GM12874 (cell line): Measurements from ENCODE around the gene SRPK2.

Source experiments
- CTCF ChIP-seq: IDR thresholded peaks from 2 replicates; pipeline ENCODE4 v1.5.1; 2011; ENCODE audit warnings: low read depth, mild to moderate bottlenecking, control low read depth, low read length, moderate library complexity; ENCODE audit not compliant: insufficient read depth

SRPK2 gene

DNA sequence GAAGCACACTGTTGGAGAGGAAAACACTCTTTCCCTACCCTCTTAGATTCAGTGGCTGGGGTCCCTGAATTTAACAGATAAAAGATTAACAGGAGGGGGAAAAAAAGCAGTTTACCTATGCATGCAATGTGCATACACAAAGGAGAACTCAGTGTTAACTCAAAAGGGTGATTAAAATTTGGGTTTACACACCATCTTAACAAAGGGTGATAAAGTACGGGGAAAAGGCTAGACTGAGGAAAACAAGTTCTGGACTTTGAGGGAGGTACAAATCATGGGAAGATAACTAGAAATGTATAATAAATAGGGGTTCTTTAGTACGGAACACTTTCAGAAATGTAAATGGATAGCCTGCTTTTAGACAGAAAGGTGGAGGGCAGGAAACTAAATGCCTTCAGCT, 83.1 kb downstream of the SRPK2 start:
- TF ChIP-seq CTCF: no peak

DNA sequence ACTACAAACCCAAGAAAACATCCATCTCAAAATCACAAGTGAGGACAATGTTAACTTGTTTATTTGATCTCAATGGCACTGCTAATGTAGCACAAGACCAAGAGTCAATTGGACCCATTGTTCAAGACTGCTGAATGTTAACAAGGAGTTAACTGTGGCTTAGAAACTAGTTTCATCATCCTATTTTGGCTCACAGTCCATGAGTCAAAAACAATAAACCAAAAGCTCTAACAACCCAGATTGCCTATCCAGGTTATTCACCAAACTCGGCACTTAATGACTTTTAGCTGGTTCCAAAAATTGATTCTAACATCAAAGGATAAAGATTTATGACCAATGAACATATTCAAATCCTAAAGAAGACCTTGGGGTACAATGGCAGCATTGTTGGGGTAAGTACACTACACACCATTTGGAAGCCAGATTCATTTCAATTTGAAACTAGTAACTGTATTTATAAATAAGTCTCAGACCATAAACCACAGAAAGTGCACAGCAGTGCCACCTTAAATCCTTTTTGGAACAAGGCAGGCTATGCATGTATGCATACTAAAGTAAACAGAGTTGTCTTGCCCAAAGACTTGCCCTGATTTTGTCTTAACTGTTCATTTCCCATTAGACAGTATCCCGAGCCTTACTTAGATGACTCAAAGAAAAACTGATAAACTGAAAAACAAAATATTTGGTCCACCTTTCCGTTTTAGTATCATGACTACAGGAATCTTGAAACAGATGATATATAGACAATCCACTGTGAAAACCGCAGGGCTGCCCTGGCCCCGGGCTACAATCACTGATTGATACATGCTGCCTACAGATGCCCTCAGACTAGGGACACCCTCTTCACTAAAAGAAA, 84.5 kb downstream of the SRPK2 start:
- no peak for TF ChIP-seq CTCF

DNA sequence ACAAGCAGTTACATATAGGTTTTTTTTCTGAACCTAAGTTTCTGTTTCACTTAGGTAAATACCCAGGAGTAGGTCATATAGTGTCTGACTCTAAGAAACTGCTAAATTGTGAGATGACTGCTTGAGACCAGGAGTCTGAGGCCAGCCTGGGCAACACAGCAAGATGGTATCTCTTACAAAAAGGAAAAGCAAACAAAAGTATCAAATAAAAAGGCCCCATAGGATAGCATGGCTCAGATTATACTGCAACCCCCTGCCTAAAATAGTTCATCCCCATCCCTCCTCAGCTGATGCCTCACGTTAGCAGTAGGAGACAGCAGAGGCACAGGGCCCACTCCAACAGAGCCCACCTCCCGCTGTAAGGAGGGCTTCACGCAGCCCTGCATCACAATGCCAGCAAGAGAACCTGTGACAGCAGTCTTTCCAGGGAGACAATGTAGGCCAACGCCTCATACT, 90.3 kb downstream of the SRPK2 start:
- TF ChIP-seq CTCF: no peak

DNA sequence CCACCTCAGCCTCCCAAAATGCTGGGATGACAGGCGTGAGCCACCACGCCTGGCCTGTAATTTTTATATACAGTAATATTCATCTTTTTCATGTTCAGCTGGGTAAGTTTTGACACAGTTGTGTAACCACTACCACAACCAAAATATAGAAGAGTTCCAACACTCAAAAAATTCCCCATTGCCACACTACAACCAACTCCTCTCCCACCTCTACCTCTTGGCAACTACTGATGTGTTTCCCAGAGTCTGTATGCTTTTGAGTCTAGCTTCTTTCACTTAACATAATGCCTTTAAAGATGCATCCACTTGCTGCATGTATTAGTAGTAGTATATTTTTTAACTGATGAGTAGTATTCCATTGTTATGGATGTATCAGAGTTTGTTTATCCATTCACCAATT, 90.7 kb downstream of the SRPK2 start:
- no peak for TF ChIP-seq CTCF

GRCh38 chr7:105297309-105297708, 91.4 kb downstream of the SRPK2 start:
- TF ChIP-seq CTCF: no peak

- TF ChIP-seq CTCF: no peak
Observed at GRCh38 chr7:105296491-105296890, 92.2 kb downstream of the SRPK2 start.

- no peak for TF ChIP-seq CTCF
Observed at GRCh38 chr7:105295596-105296352, 92.9 kb downstream of the SRPK2 start.
